HL-60 (cell line): ENCODE data around the gene IL18.

Experiments
- GABPA ChIP-seq: IDR thresholded peaks from 2 replicates; pipeline ENCODE4 v1.6.1; 2012; ENCODE audit warnings: low read depth
- POLR2AphosphoS5 ChIP-seq: IDR thresholded peaks from 2 replicates; pipeline ENCODE4 v1.6.1; 2012; ENCODE audit warnings: low read depth
- SPI1 ChIP-seq: IDR thresholded peaks from 2 replicates; pipeline ENCODE4 v1.6.1; 2012; ENCODE audit warnings: low read depth, mild to moderate bottlenecking, borderline replicate concordance
- TF ChIP-seq, protein P1 (sequence below): IDR thresholded peaks from one replicate; pipeline ENCODE4 v1.5.1; 2011; ENCODE audit warnings: low read length, control low read depth, inconsistent platforms; ENCODE audit not compliant: insufficient read depth
- TF ChIP-seq, protein P2 (sequence below): IDR thresholded peaks from 2 replicates; pipeline ENCODE4 v1.6.1; 2012; ENCODE audit warnings: low read depth; ENCODE audit not compliant: insufficient replicate concordance

- TF ChIP-seq, protein P1, sequence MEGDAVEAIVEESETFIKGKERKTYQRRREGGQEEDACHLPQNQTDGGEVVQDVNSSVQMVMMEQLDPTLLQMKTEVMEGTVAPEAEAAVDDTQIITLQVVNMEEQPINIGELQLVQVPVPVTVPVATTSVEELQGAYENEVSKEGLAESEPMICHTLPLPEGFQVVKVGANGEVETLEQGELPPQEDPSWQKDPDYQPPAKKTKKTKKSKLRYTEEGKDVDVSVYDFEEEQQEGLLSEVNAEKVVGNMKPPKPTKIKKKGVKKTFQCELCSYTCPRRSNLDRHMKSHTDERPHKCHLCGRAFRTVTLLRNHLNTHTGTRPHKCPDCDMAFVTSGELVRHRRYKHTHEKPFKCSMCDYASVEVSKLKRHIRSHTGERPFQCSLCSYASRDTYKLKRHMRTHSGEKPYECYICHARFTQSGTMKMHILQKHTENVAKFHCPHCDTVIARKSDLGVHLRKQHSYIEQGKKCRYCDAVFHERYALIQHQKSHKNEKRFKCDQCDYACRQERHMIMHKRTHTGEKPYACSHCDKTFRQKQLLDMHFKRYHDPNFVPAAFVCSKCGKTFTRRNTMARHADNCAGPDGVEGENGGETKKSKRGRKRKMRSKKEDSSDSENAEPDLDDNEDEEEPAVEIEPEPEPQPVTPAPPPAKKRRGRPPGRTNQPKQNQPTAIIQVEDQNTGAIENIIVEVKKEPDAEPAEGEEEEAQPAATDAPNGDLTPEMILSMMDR, result no peak
- no peak for TF ChIP-seq POLR2AphosphoS5
- no peak for TF ChIP-seq GABPA
- TF ChIP-seq, protein P2, sequence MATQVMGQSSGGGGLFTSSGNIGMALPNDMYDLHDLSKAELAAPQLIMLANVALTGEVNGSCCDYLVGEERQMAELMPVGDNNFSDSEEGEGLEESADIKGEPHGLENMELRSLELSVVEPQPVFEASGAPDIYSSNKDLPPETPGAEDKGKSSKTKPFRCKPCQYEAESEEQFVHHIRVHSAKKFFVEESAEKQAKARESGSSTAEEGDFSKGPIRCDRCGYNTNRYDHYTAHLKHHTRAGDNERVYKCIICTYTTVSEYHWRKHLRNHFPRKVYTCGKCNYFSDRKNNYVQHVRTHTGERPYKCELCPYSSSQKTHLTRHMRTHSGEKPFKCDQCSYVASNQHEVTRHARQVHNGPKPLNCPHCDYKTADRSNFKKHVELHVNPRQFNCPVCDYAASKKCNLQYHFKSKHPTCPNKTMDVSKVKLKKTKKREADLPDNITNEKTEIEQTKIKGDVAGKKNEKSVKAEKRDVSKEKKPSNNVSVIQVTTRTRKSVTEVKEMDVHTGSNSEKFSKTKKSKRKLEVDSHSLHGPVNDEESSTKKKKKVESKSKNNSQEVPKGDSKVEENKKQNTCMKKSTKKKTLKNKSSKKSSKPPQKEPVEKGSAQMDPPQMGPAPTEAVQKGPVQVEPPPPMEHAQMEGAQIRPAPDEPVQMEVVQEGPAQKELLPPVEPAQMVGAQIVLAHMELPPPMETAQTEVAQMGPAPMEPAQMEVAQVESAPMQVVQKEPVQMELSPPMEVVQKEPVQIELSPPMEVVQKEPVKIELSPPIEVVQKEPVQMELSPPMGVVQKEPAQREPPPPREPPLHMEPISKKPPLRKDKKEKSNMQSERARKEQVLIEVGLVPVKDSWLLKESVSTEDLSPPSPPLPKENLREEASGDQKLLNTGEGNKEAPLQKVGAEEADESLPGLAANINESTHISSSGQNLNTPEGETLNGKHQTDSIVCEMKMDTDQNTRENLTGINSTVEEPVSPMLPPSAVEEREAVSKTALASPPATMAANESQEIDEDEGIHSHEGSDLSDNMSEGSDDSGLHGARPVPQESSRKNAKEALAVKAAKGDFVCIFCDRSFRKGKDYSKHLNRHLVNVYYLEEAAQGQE, result no peak
- no peak for TF ChIP-seq SPI1
Measured at GRCh38 chr11:112123129-112123528, 40.8 kb downstream of the IL18 start.
